Kidney glomerular epithelial cell (primary cell): ENCODE data around the gene ALDH3B2.
"Not testable (repeated sequence)": the region's sequence is repeated elsewhere in the genome, so short reads cannot be mapped to it uniquely, and the experiment has no call there.

ENCODE experiments used
- DNase-seq: peaks from one replicate; lab custom pipeline; 2025; lab: John Stamatoyannopoulos, UW

ALDH3B2 gene

GRCh38 chr11:67685641-67686332 is 11.4 kb upstream of the ALDH3B2 start:
- not testable (repeated sequence) for DNase-seq

- DNase-seq: not testable (repeated sequence)
These were observed 8.0 kb upstream of the ALDH3B2 start for GRCh38 chr11:67682126-67683034.

GRCh38 chr11:67680696-67681470 is 6.5 kb upstream of the ALDH3B2 start:
- DNase-seq: no peak

GRCh38 chr11:67675058-67675747 is 780 bp upstream of the ALDH3B2 start:
- DNase-seq: no peak

GRCh38 chr11:67673902-67674301 is 521 bp downstream of the ALDH3B2 start:
- DNase-seq: no peak

- no peak for DNase-seq
These were observed 1.1 kb downstream of the ALDH3B2 start for GRCh38 chr11:67673358-67673757.

- DNase-seq: no peak
These were observed 3.3 kb downstream of the ALDH3B2 start for GRCh38 chr11:67671211-67671520.

GRCh38 chr11:67670316-67671210 is 3.9 kb downstream of the ALDH3B2 start:
- no peak for DNase-seq

GRCh38 chr11:67668192-67668551 is 6.3 kb downstream of the ALDH3B2 start:
- DNase-seq: no peak

- no peak for DNase-seq
These were observed 6.8 kb downstream of the ALDH3B2 start for GRCh38 chr11:67667490-67668191.

- no peak for DNase-seq
These were observed 7.5 kb downstream of the ALDH3B2 start for GRCh38 chr11:67666676-67667489.

GRCh38 chr11:67666303-67666645 is 8.1 kb downstream of the ALDH3B2 start:
- no peak for DNase-seq

GRCh38 chr11:67665541-67666302 is 8.7 kb downstream of the ALDH3B2 start:
- DNase-seq: no peak

- DNase-seq: no peak
These were observed 9.5 kb downstream of the ALDH3B2 start for GRCh38 chr11:67664696-67665540.

- DNase-seq: no peak
These were observed 10.2 kb downstream of the ALDH3B2 start for GRCh38 chr11:67664213-67664585.

GRCh38 chr11:67663532-67664212 is 10.8 kb downstream of the ALDH3B2 start:
- DNase-seq: no peak

GRCh38 chr11:67662835-67663531 is 11.4 kb downstream of the ALDH3B2 start:
- no peak for DNase-seq
